NCI-H82 treated with DMSO at 0.1 percent for 48 hours (cell line): ENCODE results near the gene VWA7.

Experiments
- DNase-seq: peaks from one replicate; lab custom pipeline; 2025; ENCODE audit not compliant: unreplicated experiment; lab: John Stamatoyannopoulos, UW

VWA7 gene

DNA sequence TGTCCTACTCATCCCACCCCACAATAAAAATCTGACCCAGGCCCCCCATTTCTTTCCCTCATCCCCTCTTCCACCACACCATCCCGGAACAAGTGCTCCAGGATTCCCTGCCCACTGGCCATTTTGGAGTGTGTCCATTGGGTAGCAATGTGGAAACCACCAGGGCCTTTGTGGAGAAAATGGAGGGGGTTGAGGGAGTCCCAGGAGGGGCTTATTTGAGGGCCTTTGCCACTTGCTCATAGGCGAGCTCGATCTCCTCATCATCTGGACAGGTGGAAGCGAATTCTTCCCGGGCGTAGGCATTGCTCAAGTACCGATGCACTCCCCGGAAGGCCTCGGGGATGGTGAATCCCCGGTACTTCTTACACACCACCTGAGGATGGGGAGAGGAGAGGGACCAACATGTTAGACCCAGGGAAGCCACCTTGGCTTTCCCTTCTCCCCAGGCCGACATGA is 46.5 kb downstream of the VWA7 start:
- DNase-seq, result no peak

DNA sequence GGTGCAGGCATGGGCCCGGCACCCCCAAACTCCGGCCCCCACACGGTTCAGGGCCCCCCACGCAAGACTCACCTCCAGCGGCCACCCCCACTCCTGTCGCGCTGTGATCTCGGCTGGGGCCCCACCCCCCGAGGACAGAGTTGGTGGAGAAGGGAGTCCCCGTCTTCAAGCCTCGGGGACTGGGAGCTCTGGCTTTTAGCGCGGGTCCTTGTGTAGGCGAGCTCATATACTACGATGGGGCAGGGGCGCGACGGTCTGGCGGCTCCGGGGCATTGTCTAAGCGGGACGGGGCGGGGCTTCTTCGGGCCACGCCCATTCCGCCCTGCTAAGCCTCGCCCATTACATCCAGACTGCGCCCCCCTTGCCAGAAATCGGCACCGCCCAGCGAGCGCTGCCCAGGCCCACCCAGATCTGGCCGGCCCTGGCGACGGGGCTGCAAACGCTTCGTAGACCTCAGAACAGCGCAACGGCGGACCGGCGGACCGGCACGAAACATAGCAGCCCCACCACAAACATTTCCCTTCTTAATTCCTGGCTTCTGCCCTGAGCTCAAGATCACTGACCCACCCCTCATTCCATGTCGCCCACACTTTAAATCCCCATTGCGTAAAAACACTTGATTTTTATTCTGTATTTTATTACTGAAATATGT is 47.0 kb downstream of the VWA7 start:
- DNase-seq, result peak; percentile 40

DNA sequence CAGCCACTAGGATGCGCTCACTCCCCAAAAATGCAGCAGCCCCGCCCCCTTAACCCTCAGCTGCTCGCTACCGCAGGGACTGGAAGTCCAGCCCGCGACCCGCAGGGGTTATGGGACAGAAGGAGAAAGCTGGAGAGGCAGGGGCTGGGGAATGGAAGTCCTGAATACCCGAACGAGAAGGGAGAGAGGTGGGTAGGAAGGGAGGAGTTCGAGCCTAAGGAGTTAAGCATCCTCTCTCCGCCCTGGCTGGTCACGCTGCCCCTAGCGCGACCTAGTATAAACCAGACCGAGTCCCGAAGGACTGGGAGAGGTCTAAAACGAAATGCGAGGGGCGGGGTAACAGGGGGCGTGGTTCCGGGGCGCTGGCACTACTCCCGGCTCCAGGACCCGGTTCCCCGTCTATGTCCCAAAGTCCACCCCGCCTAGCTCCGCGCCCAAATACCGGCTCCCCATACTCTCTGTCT is 47.6 kb downstream of the VWA7 start:
- peak; percentile 77 for DNase-seq

DNA sequence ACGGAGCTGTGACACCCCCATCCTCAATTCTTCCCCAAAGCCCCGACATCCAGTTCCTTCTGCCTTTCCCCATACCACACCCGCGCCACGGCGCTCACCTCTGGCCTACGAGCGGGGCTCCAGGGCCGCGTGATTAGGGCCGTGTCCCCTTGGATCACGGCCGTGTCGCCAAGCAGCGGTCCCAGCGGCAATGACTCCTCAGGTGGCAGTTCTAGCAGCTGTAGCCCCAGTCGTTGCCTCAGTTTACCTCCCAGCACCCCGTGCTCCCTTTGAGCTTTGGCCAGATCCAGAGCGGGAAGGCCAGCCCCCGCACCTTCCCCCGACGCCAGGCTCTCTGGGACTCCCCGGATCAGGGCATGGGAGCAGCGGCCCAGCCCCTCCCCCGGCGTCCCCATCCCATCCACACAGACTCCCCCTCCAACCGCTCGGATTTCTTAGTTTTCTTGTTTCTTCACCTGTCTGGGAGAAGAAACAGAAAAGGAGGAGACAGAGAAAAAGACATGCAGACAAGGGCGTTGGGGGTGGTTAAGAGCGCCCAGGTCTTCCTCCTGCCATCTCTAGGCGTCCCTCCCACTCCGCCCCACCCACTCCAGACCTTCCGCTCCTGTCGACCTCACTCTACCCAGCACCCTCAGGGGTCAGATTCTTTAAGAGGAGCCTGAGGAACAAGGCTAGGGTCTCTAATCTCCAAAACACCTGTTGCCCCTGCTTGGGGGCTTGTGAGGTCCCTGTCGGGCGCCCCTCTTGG is 48.2 kb downstream of the VWA7 start, which contains the start of gene DDAH2:
Gene DDAH2, minus strand, starts transcription at position 533 of the 748 bp plus-strand sequence. Its CDS starts 138 bp downstream, at position 395.
- no peak for DNase-seq

DNA sequence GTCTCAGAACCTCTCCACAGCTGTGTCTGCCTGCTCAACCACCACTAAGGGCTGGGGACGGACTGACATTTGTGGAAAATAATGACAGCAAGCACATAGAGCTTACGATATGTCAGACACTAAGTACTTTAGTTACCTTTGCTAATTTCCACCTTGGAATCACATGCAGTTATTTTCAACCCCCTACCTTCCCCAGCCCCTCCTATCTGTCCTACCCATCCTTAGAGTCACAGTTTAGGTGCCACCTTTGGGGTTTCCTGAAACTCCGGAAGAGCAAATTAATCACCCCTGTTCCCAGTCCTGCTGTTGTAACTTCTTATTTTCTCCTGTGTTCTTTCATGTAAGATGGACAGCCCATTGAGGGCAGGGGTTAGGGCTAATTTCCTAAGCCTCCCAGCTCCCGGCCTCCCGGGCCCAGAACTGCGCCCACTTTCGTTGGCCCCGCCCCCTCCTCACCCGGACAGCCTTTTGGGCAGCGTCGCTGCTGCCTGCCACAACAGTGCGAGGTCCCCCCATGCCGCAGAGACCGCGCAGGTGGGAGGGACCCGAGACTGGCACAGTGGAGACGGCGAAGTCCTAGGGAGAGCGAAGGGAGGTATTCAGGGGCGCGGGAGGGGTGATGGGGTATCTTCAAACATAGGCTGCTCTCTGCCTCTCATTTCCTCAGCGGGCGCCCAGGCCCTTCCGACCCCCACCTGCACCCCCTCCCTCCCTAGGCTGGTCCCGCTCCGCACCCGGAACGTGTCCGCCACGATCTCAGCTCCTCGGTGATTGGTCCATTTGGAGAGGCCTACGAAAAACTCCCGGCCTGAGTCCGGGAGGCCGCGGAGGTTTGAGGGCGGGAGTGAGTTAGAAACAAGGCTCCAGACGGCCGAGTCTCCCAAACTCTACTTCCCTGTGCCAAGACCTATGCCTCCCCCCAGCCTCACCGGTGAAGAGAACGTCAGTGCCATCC is 49.1 kb downstream of the VWA7 start:
- DNase-seq, result no peak

DNA sequence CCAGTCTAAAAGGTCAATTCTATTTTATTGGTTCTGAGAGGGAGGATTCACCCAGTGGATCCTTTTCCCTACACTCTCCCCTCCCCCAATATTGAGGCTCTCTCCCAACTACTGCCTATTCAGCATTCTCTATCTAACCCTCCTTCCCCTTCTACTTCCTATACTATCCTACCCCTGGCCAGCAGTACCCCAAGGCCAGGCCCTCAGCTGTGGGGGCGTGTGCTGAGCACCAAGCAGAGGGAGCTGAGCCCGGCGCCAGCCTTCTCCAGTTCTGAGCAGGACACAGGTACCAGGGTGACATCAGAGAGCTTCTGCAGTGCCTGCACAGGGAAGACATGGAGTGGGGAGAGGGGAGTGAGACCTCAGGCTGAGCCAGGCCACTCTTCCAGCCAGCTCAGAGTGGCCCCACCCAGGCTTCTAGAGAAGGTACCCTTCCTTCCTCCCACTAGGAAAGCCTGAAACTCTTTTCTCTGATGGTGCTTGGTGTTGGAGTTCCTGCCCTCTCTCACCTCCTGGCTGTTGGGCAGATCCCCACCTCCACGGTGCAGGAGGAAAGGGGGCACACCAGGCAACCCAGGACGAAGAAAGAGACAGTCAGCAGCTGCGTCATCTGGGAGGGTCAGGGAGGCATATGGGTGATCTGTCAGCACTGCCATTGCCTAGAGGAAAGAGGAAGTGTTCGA is 50.0 kb downstream of the VWA7 start:
- no peak for DNase-seq

DNA sequence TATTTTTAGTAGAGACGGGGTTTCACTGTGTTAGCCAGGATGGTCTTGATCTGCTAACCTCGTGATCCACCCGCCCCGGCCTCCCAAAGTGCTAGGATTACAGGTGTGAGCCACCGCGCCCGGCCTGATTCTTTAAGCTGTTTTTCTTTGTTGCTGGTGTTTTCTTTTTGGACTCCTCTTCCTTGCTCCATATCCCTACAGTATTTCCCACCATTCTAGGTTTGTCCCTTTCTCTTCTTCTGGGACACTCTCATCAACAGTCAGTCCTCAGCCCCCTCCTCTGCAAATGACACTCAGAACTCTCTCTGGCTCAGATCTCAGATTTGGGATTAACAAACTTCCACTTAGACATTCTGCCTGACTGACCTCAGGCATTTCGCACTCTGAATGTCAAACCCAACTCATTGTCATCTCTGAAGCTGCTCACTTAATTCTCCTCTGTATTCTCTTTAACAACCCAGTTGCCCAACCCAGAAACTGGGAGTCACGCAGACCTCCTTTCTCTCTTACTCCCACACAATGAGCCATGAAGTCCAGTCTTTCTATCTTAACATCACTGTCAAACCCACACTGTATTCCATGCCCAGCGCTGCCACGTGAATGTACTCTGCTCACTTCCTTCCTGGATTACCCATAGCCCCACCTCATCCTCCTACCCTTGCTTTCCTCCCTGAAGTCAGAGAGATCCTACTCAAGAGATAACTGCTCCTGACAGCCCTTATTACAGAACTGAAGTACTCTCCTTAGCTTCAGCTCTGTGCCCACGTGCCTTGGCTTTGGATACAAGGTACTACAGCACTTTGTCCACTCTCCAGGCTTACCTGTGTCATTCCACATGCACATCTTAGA is 51.4 kb downstream of the VWA7 start:
- DNase-seq, result no peak

DNA sequence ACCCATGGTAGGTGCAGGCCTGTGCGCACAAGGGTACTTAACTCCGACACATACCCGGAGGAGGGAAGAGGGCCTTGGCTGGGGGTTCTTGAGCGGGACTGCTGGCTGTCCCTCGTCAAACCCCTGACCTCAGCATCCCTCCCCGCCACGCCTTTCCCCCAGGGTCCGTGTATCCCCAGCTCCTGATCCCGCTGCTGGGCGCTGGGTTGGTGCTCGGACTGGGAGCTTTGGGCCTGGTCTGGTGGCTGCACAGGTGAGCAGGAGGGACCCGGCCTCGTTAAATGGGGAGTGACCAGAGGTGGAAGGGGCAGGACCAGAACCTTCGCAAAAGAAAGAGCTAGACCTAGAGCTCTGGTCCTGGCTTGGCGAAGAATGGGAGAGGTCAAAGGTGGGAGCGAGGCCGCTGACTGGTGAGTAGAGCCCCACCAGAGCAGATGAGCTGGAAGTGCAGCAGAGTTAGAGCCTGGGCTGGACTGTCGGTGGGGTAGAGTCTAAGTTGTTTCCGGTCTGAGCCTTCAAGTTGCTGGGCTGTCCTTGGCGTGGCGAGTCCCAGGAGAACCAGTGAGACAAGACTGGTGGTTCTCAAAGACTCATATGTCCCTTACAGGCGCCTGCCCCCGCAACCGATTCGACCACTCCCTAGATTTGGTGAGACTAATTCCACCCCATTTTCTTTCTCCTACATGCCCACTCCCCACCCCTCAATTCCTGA is 53.0 kb downstream of the VWA7 start:
- DNase-seq, result no peak

DNA sequence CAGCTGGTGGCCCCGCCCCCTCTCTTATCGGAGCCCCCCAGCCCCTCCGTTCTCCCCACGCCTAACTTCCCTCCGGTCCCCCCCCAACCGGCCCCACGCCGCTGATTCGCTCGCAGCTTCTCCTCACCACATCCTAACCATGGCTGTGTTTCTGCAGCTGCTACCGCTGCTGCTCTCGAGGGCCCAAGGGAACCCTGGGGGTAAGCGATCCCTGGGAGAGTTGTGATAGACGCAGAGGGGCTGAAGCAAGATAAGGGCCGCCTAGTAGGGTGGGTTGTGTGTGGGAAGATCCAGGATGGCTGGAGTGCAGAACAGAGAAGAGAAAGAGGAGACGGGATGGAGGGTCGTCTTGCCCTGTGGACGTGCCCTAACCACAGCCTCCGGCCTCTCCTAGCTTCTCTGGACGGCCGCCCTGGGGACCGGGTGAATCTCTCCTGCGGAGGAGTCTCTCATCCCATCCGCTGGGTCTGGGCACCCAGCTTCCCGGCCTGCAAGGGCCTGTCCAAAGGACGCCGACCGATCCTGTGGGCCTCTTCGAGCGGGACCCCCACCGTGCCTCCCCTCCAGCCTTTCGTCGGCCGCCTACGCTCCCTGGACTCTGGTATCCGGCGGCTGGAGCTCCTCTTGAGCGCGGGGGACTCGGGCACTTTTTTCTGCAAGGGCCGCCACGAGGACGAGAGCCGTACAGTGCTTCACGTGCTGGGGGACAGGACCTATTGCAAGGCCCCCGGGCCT is 53.7 kb downstream of the VWA7 start, which contains the start of gene MPIG6B:
Gene MPIG6B, plus strand, starts transcription at position 129 of the 735 bp plus-strand sequence. Its CDS starts 11 bp downstream, at position 140.
- DNase-seq, result no peak

DNA sequence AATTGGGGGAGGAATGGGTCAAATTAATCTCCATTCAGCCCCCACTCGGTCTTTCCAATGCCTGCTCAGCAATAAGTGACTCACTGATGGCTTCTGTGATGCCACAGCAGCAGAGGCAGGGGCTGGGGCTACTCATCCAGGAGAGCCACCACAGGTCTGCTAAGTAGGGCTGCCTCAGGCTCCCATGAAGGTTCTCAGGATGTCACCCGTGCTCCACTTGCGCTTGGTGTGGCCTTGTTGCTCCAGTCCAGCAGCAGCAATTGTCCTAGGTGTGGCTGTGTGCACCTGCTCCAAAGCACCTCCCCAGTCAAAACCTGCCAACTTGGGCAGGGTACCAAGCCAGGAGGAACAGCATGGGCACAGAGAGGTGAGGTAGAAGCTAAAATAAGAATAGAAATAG is 55.0 kb downstream of the VWA7 start:
- no peak for DNase-seq

DNA sequence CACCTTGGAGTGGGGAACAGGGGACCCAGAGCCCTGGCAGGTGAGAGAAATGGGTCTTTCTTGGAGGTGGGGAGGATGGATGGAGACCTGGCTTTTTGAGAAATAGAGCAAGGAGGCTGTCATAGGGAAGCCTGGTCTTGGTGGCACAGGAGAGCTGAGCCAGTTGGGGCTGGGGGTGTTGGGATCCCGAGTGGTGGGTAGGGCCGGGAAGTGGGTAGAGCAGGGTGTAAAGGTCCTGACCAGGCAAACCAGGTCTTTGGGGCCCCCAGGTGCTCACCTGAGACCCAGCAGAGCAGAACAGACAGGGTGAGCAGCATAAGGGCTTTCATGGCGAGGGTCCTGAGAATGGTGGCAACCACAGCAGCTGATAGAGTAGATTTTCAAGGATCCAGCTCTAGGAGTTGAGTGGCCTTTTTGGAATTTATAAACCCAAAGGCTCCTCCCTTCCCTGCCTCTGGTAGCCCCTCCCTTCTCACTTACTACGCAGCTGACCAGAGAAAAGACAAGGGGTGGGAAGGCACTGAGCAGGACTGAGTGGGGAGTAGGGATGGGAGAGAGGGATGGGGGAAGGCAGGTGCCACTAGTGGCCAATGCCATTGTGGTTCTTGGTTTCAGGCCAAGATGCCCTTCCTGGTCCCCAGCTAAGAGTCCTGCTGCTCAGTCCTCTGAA is 55.6 kb downstream of the VWA7 start, which contains the start of gene LY6G6C:
Gene LY6G6C, minus strand, starts transcription at position 396 of the 670 bp plus-strand sequence. Its CDS starts 67 bp downstream, at position 329.
- no peak for DNase-seq

DNA sequence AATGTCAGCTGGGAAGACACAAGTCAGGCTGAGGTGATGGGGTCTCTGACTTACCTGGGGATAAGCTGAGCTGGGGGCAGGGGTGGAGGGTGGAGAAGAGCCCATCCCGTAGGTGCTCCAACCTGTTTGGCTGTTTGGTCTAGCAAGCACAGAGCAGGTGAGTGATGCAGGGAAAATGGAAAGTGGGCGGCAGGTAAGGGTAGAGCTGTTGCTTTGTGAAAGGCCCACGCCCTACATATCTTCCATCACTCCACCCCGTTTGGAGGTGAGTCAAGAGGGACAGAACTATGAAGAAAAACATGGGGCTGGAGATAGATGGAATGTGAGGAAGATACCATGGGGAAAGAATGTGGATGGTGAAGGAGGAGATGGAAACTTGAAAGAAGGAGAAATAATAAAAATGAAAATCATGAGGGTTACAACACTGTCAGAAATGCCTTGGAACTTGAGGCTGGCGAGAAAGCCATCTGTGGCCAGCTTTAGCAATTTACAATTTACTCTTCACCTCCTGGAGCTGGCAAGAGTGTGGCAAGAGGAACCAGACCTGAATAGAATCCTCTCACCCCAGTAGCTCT is 56.8 kb downstream of the VWA7 start:
- DNase-seq, result no peak

DNA sequence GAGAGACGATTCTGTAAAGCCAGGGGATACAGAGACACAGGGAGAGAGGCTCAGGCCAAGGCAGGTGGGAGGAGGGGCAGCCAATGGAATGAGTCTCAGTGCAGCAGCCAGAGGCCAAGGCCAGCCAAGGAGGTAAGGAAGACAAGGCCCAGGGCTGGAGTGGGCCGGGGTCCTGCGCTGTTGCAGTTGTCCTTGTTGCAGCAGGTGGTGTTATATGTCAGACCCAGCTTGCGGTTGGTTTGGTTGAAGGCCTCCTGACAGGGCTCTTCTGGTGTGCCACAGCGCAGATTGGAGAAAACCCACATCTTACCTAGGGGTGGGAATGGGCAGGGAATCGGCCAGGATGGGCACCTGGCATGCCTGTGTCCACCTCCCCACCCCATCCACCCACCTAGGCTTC is 58.1 kb downstream of the VWA7 start:
- no peak for DNase-seq

DNA sequence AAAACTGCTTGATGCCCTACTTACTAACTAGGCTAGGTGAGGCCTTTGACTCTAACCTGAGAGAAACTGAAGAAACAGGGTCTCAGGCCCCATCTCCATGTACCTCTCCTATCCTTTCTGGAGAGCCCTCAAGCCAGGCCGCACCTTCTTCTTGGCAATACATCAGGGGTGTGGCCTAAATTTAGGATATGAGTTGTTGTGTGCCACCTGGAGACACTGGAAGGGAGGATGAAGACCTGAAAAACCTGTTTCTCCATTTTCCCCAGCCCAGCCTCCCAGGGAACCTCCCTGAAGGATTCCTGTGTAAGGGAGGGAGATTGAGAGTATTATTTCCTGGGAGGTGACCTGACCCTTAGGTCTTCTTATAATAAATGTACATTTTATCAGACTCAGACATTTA is 58.9 kb downstream of the VWA7 start:
- DNase-seq, result no peak

DNA sequence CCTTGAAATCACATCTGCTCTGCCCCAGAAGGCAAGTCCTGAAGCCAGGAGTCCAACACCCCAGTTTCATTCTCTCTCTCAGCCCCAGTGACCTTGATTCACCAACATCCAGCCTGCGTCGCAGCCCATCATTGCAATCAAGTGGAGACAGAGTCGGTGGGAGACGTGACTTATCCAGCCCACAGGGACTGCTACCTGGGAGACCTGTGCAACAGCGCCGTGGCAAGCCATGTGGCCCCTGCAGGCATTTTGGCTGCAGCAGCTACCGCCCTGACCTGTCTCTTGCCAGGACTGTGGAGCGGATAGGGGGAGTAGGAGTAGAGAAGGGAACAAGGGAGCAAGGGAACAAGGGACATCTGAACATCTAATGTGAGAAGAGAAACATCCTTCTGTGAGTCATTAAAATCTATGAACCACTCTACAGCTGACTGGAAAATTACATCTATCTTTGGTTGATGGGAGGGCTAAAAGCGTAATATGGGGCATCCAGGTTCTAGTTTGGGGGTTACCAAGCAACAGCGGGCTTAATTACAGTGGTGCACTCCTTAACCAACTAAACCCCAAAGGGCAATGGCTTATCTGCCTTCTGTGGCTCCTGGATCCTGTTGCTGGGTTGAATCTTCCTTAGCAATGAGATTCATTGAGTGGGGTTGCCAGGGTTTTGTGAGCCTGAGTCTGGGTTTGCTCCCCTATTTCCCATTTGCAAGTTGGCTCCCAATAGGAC is 59.5 kb downstream of the VWA7 start:
- no peak for DNase-seq
